Astrocyte of the cerebellum (primary cell): ENCODE results near the gene UNC13D.

Experiments used
- DNase-seq: peaks from one replicate; pipeline ENCODE4 v3.0.0-alpha.2; 2011; ENCODE audit warnings: low read depth
- H3K4me3 ChIP-seq: 2 replicates; pipeline ENCODE4 v1.5.1; 2011; ENCODE audit warnings: mild to moderate bottlenecking, low read depth, low read length, moderate library complexity
- CTCF ChIP-seq: IDR thresholded peaks from 2 replicates; pipeline ENCODE4 v1.5.1; 2012; ENCODE audit warnings: low read length, low read depth, moderate library complexity, mild to moderate bottlenecking; ENCODE audit errors: missing control alignments
- in situ Hi-C: cut with HindIII; loops from 2 replicates; pipeline ENCODE4 v1.10.0; 2017; ENCODE audit warnings: low sequenced_read_pairs

The UNC13D gene

GRCh38 chr17:75843577-75844529 is at the start of gene UNC13D:
Gene UNC13D (minus strand): TSS chr17:75844404. CDS start chr17:75844337, 67 bp downstream.
- in situ Hi-C loops, result loop anchor here (10.0 kb wide), 1 partner anchor 59 kb away; the partner anchor contains the start of gene UNK
- TF ChIP-seq CTCF, result no peak
- DNase-seq, result no peak
- no peak within 1 kb of the TSS for H3K4me3 ChIP-seq

GRCh38 chr17:75893305-75894048 is 49.3 kb upstream of the UNC13D start:
- in situ Hi-C loops, result no loop called here
- H3K4me3 ChIP-seq, result no peak overlapping the region
- no peak for TF ChIP-seq CTCF
- no peak for DNase-seq

- no peak for TF ChIP-seq CTCF
- H3K4me3 ChIP-seq, result no peak overlapping the region
- no peak for DNase-seq
- in situ Hi-C loops, result no loop called here
Measured at GRCh38 chr17:75892556-75893224, 48.5 kb upstream of the UNC13D start.

- in situ Hi-C loops, result no loop called here
- H3K4me3 ChIP-seq, result no peak overlapping the region
Measured at GRCh38 chr17:75891605-75892555, 47.7 kb upstream of the UNC13D start.

GRCh38 chr17:75891022-75891604 is 46.9 kb upstream of the UNC13D start:
- in situ Hi-C loops, result no loop called here
- no peak overlapping the region for H3K4me3 ChIP-seq
- TF ChIP-seq CTCF, result no peak
- no peak for DNase-seq

More at GRCh38 chr17:75891605-75892555, 47.7 kb upstream of the UNC13D start:
- TF ChIP-seq CTCF, result no peak
- DNase-seq, result no peak
